PC-9 (cell line): ENCODE results near the gene SCN10A. TPM values are rescaled to one million over a fixed set of nuclear protein-coding genes. Genes with fewer than 3 reads are reported as not detected.

Experiments used
- BruUV-seq: library from RNA; stranded (reverse); fragments of 400-500 nt; replicated peaks from 2 replicates; lab custom pipeline; 2021; lab: Mats Ljungman, UMichigan
- CTCF ChIA-PET: fragments of 300-600 bp; sonication (Branson Sonifier 250); formaldehyde crosslinking; loops from one replicate; lab custom pipeline; 2022; ENCODE audit warnings: antibody characterized with exemption; lab: Charles Lee
- POLR2A ChIA-PET: fragments of 300-600 bp; sonication (Branson Sonifier 250); formaldehyde crosslinking; loops from one replicate; lab custom pipeline; 2022; ENCODE audit warnings: antibody characterized with exemption; ENCODE audit not compliant: unreplicated experiment; lab: Charles Lee
- DNase-seq, 2 experiments: peaks; one replicate each; pipeline versions ENCODE4 v3.0.0 to v3.0.0-alpha.2; 2015 to 2022; ENCODE audit warnings: mixed read lengths in 1 of 2
- H2AFZ ChIP-seq: fragments of 200-600 bp; sonication (generic); 2 replicates; pipeline ENCODE4 v1.8.1; 2017; ENCODE audit warnings: antibody characterized with exemption
- H3F3A ChIP-seq: fragments of 200-600 bp; sonication (generic); 2 replicates; pipeline ENCODE4 v1.8.1; 2017; ENCODE audit warnings: antibody characterized with exemption, mild to moderate bottlenecking, low read depth; ENCODE audit not compliant: insufficient read depth
- H3K27ac ChIP-seq: fragments of 200-600 bp; sonication (generic); 2 replicates; pipeline ENCODE4 v1.6.1; 2016; ENCODE audit warnings: mixed run types
- H3K27me3 ChIP-seq: fragments of 200-600 bp; sonication (generic); 2 replicates; pipeline ENCODE4 v1.6.1; 2016; ENCODE audit warnings: low read depth, mixed run types; ENCODE audit not compliant: insufficient read depth
- H3K36me3 ChIP-seq: fragments of 200-600 bp; sonication (generic); 2 replicates; pipeline ENCODE4 v1.6.1; 2016; ENCODE audit warnings: low read depth, mixed run types
- H3K4me1 ChIP-seq: fragments of 200-600 bp; sonication (generic); replicated peaks from 2 replicates; pipeline ENCODE4 v1.6.1; 2016; ENCODE audit warnings: mixed run types; ENCODE audit not compliant: insufficient read depth
- H3K4me2 ChIP-seq: fragments of 200-600 bp; sonication (generic); 2 replicates; pipeline ENCODE4 v1.6.1; 2017; ENCODE audit warnings: mixed run types
- H3K4me3 ChIP-seq: fragments of 200-600 bp; sonication (generic); 2 replicates; pipeline ENCODE4 v1.6.1; 2016; ENCODE audit warnings: mixed run types
- H3K79me2 ChIP-seq: fragments of 200-600 bp; sonication (generic); 2 replicates; pipeline ENCODE4 v1.6.1; 2017; ENCODE audit warnings: low read depth, mixed run types
- H3K9me2 ChIP-seq: fragments of 200-600 bp; sonication (generic); 2 replicates; pipeline ENCODE4 v1.8.1; 2017; ENCODE audit warnings: mild to moderate bottlenecking; ENCODE audit not compliant: insufficient read depth
- H3K9me3 ChIP-seq: fragments of 200-600 bp; sonication (generic); 2 replicates; pipeline ENCODE4 v1.8.1; 2016; ENCODE audit warnings: low read depth; ENCODE audit not compliant: insufficient read depth
- H4K20me1 ChIP-seq: fragments of 200-600 bp; sonication (generic); 2 replicates; pipeline ENCODE4 v1.8.1; 2017; ENCODE audit not compliant: insufficient read depth
- EZH2 ChIP-seq: fragments of 200-600 bp; sonication (generic); IDR thresholded peaks from 2 replicates; pipeline ENCODE4 v1.8.0; 2017; ENCODE audit warnings: antibody characterized with exemption, low read depth
- intact Hi-C: fragments of 100-400 bp; cut with micrococcal nuclease; formaldehyde crosslinking; loops from one replicate; pipeline ENCODE4 v1.10.0; 2022; ENCODE audit not compliant: unreplicated experiment
- total RNA-seq: library from RNA; stranded (reverse); gene quantifications from 2 replicates; pipeline ENCODE4 v1.2.3, GENCODE V29; 2021
- TF ChIP-seq, protein P1 (sequence below): fragments of 200-600 bp; sonication (generic); conservative IDR thresholded peaks from 2 replicates; pipeline ENCODE4 v1.6.1; 2017; ENCODE audit warnings: mixed run types, antibody characterized with exemption, mild to moderate bottlenecking, moderate library complexity

The SCN10A gene
- total RNA-seq, 1 experiment from 2014 or later = not detected

DNA sequence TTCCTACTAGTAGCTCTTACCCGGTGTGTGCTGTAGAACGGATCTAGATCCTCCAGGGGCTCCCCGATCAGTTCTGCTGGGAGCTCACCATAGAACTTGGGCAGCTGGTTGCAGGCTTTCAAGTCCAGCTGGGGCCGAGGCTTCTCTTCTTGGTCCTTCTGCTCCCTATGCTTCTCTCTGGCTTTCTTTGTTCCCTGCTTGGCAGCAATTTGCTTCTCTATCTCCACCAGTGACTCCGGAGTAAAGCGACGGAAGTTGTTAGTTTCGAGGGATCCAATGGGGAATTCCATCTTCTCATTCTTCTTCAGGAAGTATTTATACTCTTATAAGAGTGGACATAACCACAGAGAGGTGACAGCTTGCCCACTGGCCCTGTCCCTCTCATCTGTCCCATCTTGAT is 22.3 kb downstream of the SCN10A start:
- H2AFZ ChIP-seq = no peak overlapping the region
- BruUV-seq = no TSS peak
- no peak overlapping the region for H3K4me2 ChIP-seq
- ChIA-PET POLR2A (no interaction called here), CTCF (no interaction called here)
- H3K27ac ChIP-seq = no peak overlapping the region
- H3F3A ChIP-seq = no peaks in the 10 kb centered on the region
- H3K9me2 ChIP-seq = no peaks in the 10 kb centered on the region
- no peaks in the 10 kb centered on the region for H4K20me1 ChIP-seq
- DNase-seq = no peak
- H3K4me3 ChIP-seq = no peak overlapping the region
- intact Hi-C loops = no loop called here
- TF ChIP-seq, protein P1, sequence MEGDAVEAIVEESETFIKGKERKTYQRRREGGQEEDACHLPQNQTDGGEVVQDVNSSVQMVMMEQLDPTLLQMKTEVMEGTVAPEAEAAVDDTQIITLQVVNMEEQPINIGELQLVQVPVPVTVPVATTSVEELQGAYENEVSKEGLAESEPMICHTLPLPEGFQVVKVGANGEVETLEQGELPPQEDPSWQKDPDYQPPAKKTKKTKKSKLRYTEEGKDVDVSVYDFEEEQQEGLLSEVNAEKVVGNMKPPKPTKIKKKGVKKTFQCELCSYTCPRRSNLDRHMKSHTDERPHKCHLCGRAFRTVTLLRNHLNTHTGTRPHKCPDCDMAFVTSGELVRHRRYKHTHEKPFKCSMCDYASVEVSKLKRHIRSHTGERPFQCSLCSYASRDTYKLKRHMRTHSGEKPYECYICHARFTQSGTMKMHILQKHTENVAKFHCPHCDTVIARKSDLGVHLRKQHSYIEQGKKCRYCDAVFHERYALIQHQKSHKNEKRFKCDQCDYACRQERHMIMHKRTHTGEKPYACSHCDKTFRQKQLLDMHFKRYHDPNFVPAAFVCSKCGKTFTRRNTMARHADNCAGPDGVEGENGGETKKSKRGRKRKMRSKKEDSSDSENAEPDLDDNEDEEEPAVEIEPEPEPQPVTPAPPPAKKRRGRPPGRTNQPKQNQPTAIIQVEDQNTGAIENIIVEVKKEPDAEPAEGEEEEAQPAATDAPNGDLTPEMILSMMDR = no peak
- no peak for TF ChIP-seq EZH2
- no peaks in the 10 kb centered on the region for H3K9me3 ChIP-seq
- H3K4me1 ChIP-seq = no peaks in the 10 kb centered on the region
- H3K79me2 ChIP-seq = no peaks in the 10 kb centered on the region
- no peaks in the 10 kb centered on the region for H3K27me3 ChIP-seq
- H3K36me3 ChIP-seq = no peaks in the 10 kb centered on the region

DNA sequence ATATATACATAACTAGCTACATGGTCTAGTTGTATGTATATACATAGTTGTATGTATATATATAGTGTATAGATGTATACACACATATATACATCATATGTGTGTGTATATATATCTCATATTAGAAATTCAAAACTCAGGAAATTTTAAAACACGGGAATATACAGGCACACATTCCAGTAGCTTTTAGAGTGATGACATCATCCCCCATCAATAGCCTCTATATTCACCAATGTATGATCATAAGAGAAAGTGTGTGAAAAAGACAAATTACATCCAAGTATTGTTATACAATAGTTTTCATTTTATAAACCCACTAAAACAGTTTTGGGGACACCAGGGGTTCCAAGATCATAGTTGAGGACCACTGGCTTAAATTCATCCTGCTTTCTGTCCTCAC is 23.0 kb downstream of the SCN10A start:
- no peak for TF ChIP-seq EZH2
- TF ChIP-seq, protein P1 = no peak
- H3K36me3 ChIP-seq = no peaks in the 10 kb centered on the region
- no peak overlapping the region for H2AFZ ChIP-seq
- BruUV-seq = no TSS peak
- H3K4me3 ChIP-seq = no peak overlapping the region
- no peaks in the 10 kb centered on the region for H3F3A ChIP-seq
- CTCF ChIA-PET = no interaction called here
- no peaks in the 10 kb centered on the region for H3K9me3 ChIP-seq
- intact Hi-C loops = no loop called here
- no peak overlapping the region for H3K4me2 ChIP-seq
- H3K4me1 ChIP-seq = no peaks in the 10 kb centered on the region
- POLR2A ChIA-PET = no interaction called here
- H3K9me2 ChIP-seq = no peaks in the 10 kb centered on the region
- H4K20me1 ChIP-seq = no peaks in the 10 kb centered on the region
- no peak overlapping the region for H3K27ac ChIP-seq
- no peak for DNase-seq
- no peaks in the 10 kb centered on the region for H3K27me3 ChIP-seq
- no peaks in the 10 kb centered on the region for H3K79me2 ChIP-seq

DNA sequence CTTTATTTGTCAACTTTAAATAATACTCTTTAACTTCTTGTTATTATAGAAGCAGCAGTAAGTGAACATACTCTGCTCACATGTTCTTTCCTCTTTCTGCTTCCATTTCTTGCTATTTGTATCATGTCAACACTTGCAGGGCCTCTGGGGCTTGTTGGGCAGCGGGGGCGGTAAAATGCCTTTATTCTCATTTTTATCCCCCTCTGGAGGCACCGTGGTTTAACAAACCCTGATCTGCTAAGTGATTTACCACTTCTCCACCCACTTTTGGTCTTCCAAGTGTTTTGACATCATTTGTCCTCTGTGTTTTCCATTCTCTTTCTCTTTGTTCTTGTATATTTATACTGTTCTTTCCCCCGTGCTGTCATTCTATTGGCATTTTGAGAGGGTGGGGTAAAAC is 33.9 kb downstream of the SCN10A start:
- BruUV-seq = no TSS peak
- ChIA-PET CTCF (no interaction called here), POLR2A (no interaction called here)
- H3K4me2 ChIP-seq = no peak overlapping the region
- TF ChIP-seq, protein P1 = no peak
- TF ChIP-seq EZH2 = no peak
- no peaks in the 10 kb centered on the region for H4K20me1 ChIP-seq
- no peaks in the 10 kb centered on the region for H3K4me1 ChIP-seq
- intact Hi-C loops = no loop called here
- DNase-seq = no peak
- H3K27me3 ChIP-seq = no peaks in the 10 kb centered on the region
- H3K79me2 ChIP-seq = no peaks in the 10 kb centered on the region
- no peak overlapping the region for H3K27ac ChIP-seq
- no peaks in the 10 kb centered on the region for H3K36me3 ChIP-seq
- H3K9me3 ChIP-seq = no peaks in the 10 kb centered on the region
- H2AFZ ChIP-seq = no peak overlapping the region
- no peaks in the 10 kb centered on the region for H3F3A ChIP-seq
- H3K9me2 ChIP-seq = no peaks in the 10 kb centered on the region
- no peak overlapping the region for H3K4me3 ChIP-seq
